Measurements from ENCODE around the gene MYO9A.
"Not testable (repeated sequence)": the region's sequence is repeated elsewhere in the genome, so short reads cannot be mapped to it uniquely, and the experiment has no call there.

The MYO9A gene

GRCh38 chr15:72037321-72037720 lies 80.6 kb downstream of the MYO9A start:
- Histone ChIP-seq H3K9ac (ENCODE audit: insufficient read length, low read depth) (no peak overlapping the region), H3K4me3 (ENCODE audit: insufficient read length, low read depth) (no peak overlapping the region), H3K36me3 (ENCODE audit: insufficient read depth, insufficient read length, low read length) (no peaks in the 10 kb centered on the region), H3K4me1 (ENCODE audit: insufficient read depth, insufficient read length) (no peaks in the 10 kb centered on the region), H3K27me3 (ENCODE audit: insufficient read depth, insufficient read length) (no peaks in the 10 kb centered on the region), H3K9me3 (ENCODE audit: insufficient read depth, low read length) (no peaks in the 10 kb centered on the region)
- DNase-seq (ENCODE audit: low read depth, low spot score) = no peak
- TF ChIP-seq SUZ12 (IDR thresholded peaks at IDR 0.05; ENCODE audit: extremely low read depth, insufficient read depth, insufficient read length) = no peak
- TF ChIP-seq YY1 (IDR thresholded peaks at IDR 0.05; ENCODE audit: insufficient read depth, insufficient read length) = no peak
- no peak for TF ChIP-seq ZNF274 (IDR thresholded peaks at IDR 0.05; ENCODE audit: low read depth, low read length)

DNA sequence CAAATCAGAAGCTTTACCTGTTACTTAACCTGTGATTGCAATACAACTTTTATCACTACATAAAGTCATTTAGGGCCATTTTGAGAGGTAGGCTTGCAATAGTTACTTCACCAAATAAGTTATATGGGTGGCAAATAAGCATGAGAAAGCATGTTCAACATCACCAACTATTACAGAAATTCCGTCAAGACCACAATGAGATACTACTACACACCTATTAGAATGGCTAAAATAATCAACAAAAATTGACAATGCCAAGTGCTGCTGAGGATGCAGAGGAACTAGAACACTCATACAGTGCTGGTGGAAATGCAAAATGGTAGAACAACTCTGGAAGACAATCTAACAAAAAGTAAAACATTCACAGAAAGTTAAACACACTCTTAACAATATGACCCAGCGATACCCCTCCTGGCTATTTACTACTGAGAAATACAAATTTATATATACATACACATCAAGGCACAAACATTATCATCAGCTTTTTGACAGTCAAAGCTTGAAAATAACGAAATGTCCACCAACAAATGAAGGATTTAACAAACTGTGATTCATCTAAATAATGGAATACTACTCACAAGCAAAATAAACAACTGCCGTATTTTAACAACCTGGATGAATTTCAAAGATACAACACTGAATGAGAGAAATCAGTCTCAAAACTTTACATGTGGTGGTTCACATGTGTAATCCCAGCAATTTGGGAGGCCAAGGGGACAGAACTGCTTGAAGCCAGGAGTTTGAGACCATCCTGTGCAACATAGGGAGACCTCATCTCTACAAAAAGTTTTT lies 82.9 kb downstream of the MYO9A start:
- H3K27me3 ChIP-seq (ENCODE audit: insufficient read depth, insufficient read length) = no peaks in the 10 kb centered on the region
- no peaks in the 10 kb centered on the region for H3K36me3 ChIP-seq (ENCODE audit: insufficient read depth, insufficient read length, low read length)
- no peak for TF ChIP-seq ZNF274 (IDR thresholded peaks at IDR 0.05; ENCODE audit: low read depth, low read length)
- TF ChIP-seq SUZ12 (IDR thresholded peaks at IDR 0.05; ENCODE audit: extremely low read depth, insufficient read depth, insufficient read length) = no peak
- no peak for TF ChIP-seq YY1 (IDR thresholded peaks at IDR 0.05; ENCODE audit: insufficient read depth, insufficient read length)
- no peak overlapping the region for H3K4me3 ChIP-seq (ENCODE audit: insufficient read length, low read depth)
- no peak overlapping the region for H3K9ac ChIP-seq (ENCODE audit: insufficient read length, low read depth)
- H3K9me3 ChIP-seq (ENCODE audit: insufficient read depth, low read length) = no peaks in the 10 kb centered on the region
- H3K4me1 ChIP-seq (ENCODE audit: insufficient read depth, insufficient read length) = no peaks in the 10 kb centered on the region
- no peak for DNase-seq (ENCODE audit: low read depth, low spot score)

GRCh38 chr15:72034351-72034750 lies 83.6 kb downstream of the MYO9A start:
- no peaks in the 10 kb centered on the region for H3K27me3 ChIP-seq (ENCODE audit: insufficient read depth, insufficient read length)
- no peak overlapping the region for H3K9ac ChIP-seq (ENCODE audit: insufficient read length, low read depth)
- no peak overlapping the region for H3K4me3 ChIP-seq (ENCODE audit: insufficient read length, low read depth)
- TF ChIP-seq YY1 (IDR thresholded peaks at IDR 0.05; ENCODE audit: insufficient read depth, insufficient read length) = no peak
- no peak for TF ChIP-seq ZNF274 (IDR thresholded peaks at IDR 0.05; ENCODE audit: low read depth, low read length)
- TF ChIP-seq SUZ12 (IDR thresholded peaks at IDR 0.05; ENCODE audit: extremely low read depth, insufficient read depth, insufficient read length) = no peak
- no peaks in the 10 kb centered on the region for H3K4me1 ChIP-seq (ENCODE audit: insufficient read depth, insufficient read length)
- H3K9me3 ChIP-seq (ENCODE audit: insufficient read depth, low read length) = no peaks in the 10 kb centered on the region
- H3K36me3 ChIP-seq (ENCODE audit: insufficient read depth, insufficient read length, low read length) = no peaks in the 10 kb centered on the region
- DNase-seq (ENCODE audit: low read depth, low spot score) = no peak

DNA sequence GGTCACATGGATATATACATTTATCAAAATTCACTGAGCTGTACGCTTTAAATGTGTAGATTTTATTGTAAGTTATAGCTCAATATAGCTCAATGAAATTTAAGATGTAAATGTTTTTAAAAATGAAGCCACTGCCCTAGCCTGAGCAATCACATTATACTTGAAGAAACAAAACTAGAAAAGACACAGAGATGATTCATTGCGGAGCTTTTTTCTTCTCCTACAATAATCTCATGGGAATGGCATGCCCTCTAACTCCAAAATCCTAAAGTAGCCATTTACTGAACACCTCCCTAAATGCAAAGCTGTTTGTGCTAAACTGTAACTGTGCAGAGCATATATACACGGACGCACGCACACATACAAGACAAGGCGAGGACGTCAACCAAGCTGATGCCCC lies 84.2 kb downstream of the MYO9A start:
- Histone ChIP-seq H3K4me1 (ENCODE audit: insufficient read depth, insufficient read length) (no peaks in the 10 kb centered on the region), H3K36me3 (ENCODE audit: insufficient read depth, insufficient read length, low read length) (no peaks in the 10 kb centered on the region), H3K4me3 (ENCODE audit: insufficient read length, low read depth) (no peak overlapping the region), H3K9me3 (ENCODE audit: insufficient read depth, low read length) (no peaks in the 10 kb centered on the region), H3K9ac (ENCODE audit: insufficient read length, low read depth) (no peak overlapping the region), H3K27me3 (ENCODE audit: insufficient read depth, insufficient read length) (no peaks in the 10 kb centered on the region)
- TF ChIP-seq ZNF274 (IDR thresholded peaks at IDR 0.05; ENCODE audit: low read depth, low read length) = no peak
- no peak for TF ChIP-seq SUZ12 (IDR thresholded peaks at IDR 0.05; ENCODE audit: extremely low read depth, insufficient read depth, insufficient read length)
- no peak for TF ChIP-seq YY1 (IDR thresholded peaks at IDR 0.05; ENCODE audit: insufficient read depth, insufficient read length)
- no peak for DNase-seq (ENCODE audit: low read depth, low spot score)

GRCh38 chr15:72033285-72033684 lies 84.7 kb downstream of the MYO9A start:
- no peaks in the 10 kb centered on the region for H3K9me3 ChIP-seq (ENCODE audit: insufficient read depth, low read length)
- no peaks in the 10 kb centered on the region for H3K4me1 ChIP-seq (ENCODE audit: insufficient read depth, insufficient read length)
- DNase-seq (ENCODE audit: low read depth, low spot score) = no peak

GRCh38 chr15:72021604-72022003 lies 96.3 kb downstream of the MYO9A start:
- no peak overlapping the region for H3K9ac ChIP-seq (ENCODE audit: insufficient read length, low read depth)
- no peak for DNase-seq (ENCODE audit: low read depth, low spot score)
- H3K4me1 ChIP-seq (ENCODE audit: insufficient read depth, insufficient read length) = no peaks in the 10 kb centered on the region
- H3K4me3 ChIP-seq (ENCODE audit: insufficient read length, low read depth) = no peak overlapping the region
- peaks cover 6% of the 10 kb centered on the region for H3K36me3 ChIP-seq (ENCODE audit: insufficient read depth, insufficient read length, low read length)
- H3K9me3 ChIP-seq (ENCODE audit: insufficient read depth, low read length) = no peaks in the 10 kb centered on the region
- H3K27me3 ChIP-seq (ENCODE audit: insufficient read depth, insufficient read length) = no peaks in the 10 kb centered on the region
- no peak for TF ChIP-seq ZNF274 (IDR thresholded peaks at IDR 0.05; ENCODE audit: low read depth, low read length)
- no peak for TF ChIP-seq SUZ12 (IDR thresholded peaks at IDR 0.05; ENCODE audit: extremely low read depth, insufficient read depth, insufficient read length)
- no peak for TF ChIP-seq YY1 (IDR thresholded peaks at IDR 0.05; ENCODE audit: insufficient read depth, insufficient read length)

More at GRCh38 chr15:72033285-72033684, 84.7 kb downstream of the MYO9A start:
- TF ChIP-seq YY1 (IDR thresholded peaks at IDR 0.05; ENCODE audit: insufficient read depth, insufficient read length) = no peak
- TF ChIP-seq SUZ12 (IDR thresholded peaks at IDR 0.05; ENCODE audit: extremely low read depth, insufficient read depth, insufficient read length) = no peak
- no peak for TF ChIP-seq ZNF274 (IDR thresholded peaks at IDR 0.05; ENCODE audit: low read depth, low read length)
- no peaks in the 10 kb centered on the region for H3K36me3 ChIP-seq (ENCODE audit: insufficient read depth, insufficient read length, low read length)
- no peak overlapping the region for H3K9ac ChIP-seq (ENCODE audit: insufficient read length, low read depth)
- H3K27me3 ChIP-seq (ENCODE audit: insufficient read depth, insufficient read length) = no peaks in the 10 kb centered on the region
- H3K4me3 ChIP-seq (ENCODE audit: insufficient read length, low read depth) = no peak overlapping the region

DNA sequence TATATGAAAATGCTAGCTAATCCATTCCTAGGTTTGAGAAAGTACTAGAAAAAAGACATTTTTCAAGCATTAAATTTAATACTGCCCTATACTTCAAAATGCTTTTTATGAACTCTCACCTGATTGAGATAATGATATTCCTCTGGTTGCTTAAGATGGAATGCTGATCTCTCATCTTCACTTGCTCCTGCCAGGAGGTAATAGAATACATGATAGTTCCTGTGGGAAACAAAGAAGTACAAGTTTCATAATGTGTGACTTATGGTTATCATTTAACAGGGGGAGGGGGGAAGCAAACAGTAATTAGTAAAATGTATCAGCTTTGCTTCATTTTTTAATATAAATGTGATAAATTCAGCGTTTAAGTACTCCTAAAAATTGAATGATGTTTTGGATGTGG lies 97.2 kb downstream of the MYO9A start:
- no peaks in the 10 kb centered on the region for H3K9me3 ChIP-seq (ENCODE audit: insufficient read depth, low read length)
- no peak overlapping the region for H3K4me3 ChIP-seq (ENCODE audit: insufficient read length, low read depth)
- DNase-seq (ENCODE audit: low read depth, low spot score) = no peak
- no peak overlapping the region for H3K9ac ChIP-seq (ENCODE audit: insufficient read length, low read depth)
- no peaks in the 10 kb centered on the region for H3K4me1 ChIP-seq (ENCODE audit: insufficient read depth, insufficient read length)
- H3K27me3 ChIP-seq (ENCODE audit: insufficient read depth, insufficient read length) = no peaks in the 10 kb centered on the region
- peaks cover 6% of the 10 kb centered on the region for H3K36me3 ChIP-seq (ENCODE audit: insufficient read depth, insufficient read length, low read length)
- TF ChIP-seq ZNF274 (IDR thresholded peaks at IDR 0.05; ENCODE audit: low read depth, low read length) (no peak), YY1 (IDR thresholded peaks at IDR 0.05; ENCODE audit: insufficient read depth, insufficient read length) (no peak), SUZ12 (IDR thresholded peaks at IDR 0.05; ENCODE audit: extremely low read depth, insufficient read depth, insufficient read length) (no peak)

- H3K9ac ChIP-seq (ENCODE audit: insufficient read length, low read depth); H3K4me3 ChIP-seq (ENCODE audit: insufficient read length, low read depth); DNase-seq (ENCODE audit: low read depth, low spot score); H3K27me3 ChIP-seq (ENCODE audit: insufficient read depth, insufficient read length); H3K9me3 ChIP-seq (ENCODE audit: insufficient read depth, low read length); H3K4me1 ChIP-seq (ENCODE audit: insufficient read depth, insufficient read length): not testable (repeated sequence)
- H3K36me3 ChIP-seq (ENCODE audit: insufficient read depth, insufficient read length, low read length) = peaks cover 12% of the 10 kb centered on the region
Observed at GRCh38 chr15:72014555-72014954, 103.4 kb downstream of the MYO9A start.

Measured in NT2/D1 (cell line).